HCT116 (cell line): Measurements from ENCODE around the gene DACT3. TPM values are rescaled to one million over a fixed set of nuclear protein-coding genes. Genes with fewer than 3 reads are reported as not detected.

Experiments
- ATAC-seq: fragments of 200-7000 bp; cut with Tn5 transposase; 2 replicates; pipeline ENCODE4 v1.9.1; 2020; ENCODE audit warnings: mild to moderate bottlenecking, moderate library complexity
- BruUV-seq: library from RNA; stranded (reverse); fragments of 400-500 nt; replicated peaks from 2 replicates; lab custom pipeline; 2021; lab: Mats Ljungman, UMichigan
- CTCF ChIA-PET: fragments of 300-600 bp; sonication (Branson Sonifier 250); formaldehyde crosslinking; loops from one replicate; lab custom pipeline; 2021; ENCODE audit warnings: antibody characterized with exemption; lab: Charles Lee
- POLR2A ChIA-PET: fragments of 300-600, 350-600 bp; sonication (Branson Sonifier 250); formaldehyde crosslinking; loops from one replicate; lab custom pipeline; 2021; ENCODE audit warnings: antibody characterized with exemption; lab: Charles Lee
- RAD21 ChIA-PET, 2 experiments: fragments of 300-600 bp; sonication (Branson Sonifier 250); formaldehyde crosslinking; loops; one replicate each; lab custom pipeline; 2023; ENCODE audit warnings: low total read pairs in 2 of 2; ENCODE audit not compliant: uncharacterized antibody in 2 of 2, unreplicated experiment in 2 of 2, low non-redundant PET in 1 of 2; lab: Charles Lee
- DNase-seq: peaks from one replicate; pipeline ENCODE4 v3.0.0-alpha.2; 2010; ENCODE audit warnings: low read depth, low spot score
- H2AFZ ChIP-seq: fragments of 200-600 bp; shearing (Covaris generic), sonication (generic); 2 replicates; pipeline ENCODE4 v1.6.1; 2017; ENCODE audit warnings: low read depth, mixed run types, mixed read lengths, antibody characterized with exemption, low read length; ENCODE audit not compliant: poor library complexity, severe bottlenecking
- H3K27ac ChIP-seq: 2 replicates; pipeline ENCODE4 v1.5.1; 2012; ENCODE audit warnings: low read depth, low read length
- H3K27me3 ChIP-seq: fragments of 200-600 bp; sonication (generic); 2 replicates; pipeline ENCODE4 v1.6.1; 2016; ENCODE audit warnings: mixed run types, low read length, mixed read lengths; ENCODE audit not compliant: insufficient read depth
- H3K36me3 ChIP-seq, 2 experiments: fragments of 200-500 bp in 1 of 2; fragments of 200-600 bp in 1 of 2; sonication (Bioruptor generic) in 1 of 2; sonication (generic) in 1 of 2; 2 replicates each; pipeline versions ENCODE4 v1.5.1 to v1.6.1; 2014 to 2016; ENCODE audit warnings: low read length in 2 of 2, inconsistent platforms in 1 of 2, mixed read lengths in 1 of 2, mixed run types in 1 of 2; ENCODE audit not compliant: insufficient read depth in 2 of 2, control insufficient read depth in 1 of 2
- H3K4me1 ChIP-seq, 2 experiments: fragments of 200-600 bp in 1 of 2; sonication (generic) in 1 of 2; 2 replicates each; pipeline versions ENCODE4 v1.5.1 to v1.6.1; 2012 to 2017; ENCODE audit warnings: low read length in 2 of 2, inconsistent platforms in 1 of 2, mild to moderate bottlenecking in 1 of 2, mixed read lengths in 1 of 2, mixed run types in 1 of 2, moderate library complexity in 1 of 2; ENCODE audit not compliant: insufficient read depth in 2 of 2, control insufficient read depth in 1 of 2
- H3K4me2 ChIP-seq: fragments of 200-600 bp; sonication (generic); 2 replicates; pipeline ENCODE4 v1.6.1; 2017; ENCODE audit warnings: mixed run types, low read length, mixed read lengths
- H3K4me3 ChIP-seq, 2 experiments: fragments of 200-600 bp in 1 of 2; sonication (generic) in 1 of 2; replicated peaks in 1 of 2; 2 replicates each; pipeline ENCODE4 v1.5.1; 2011 to 2016; ENCODE audit warnings: low read length in 2 of 2, control low read depth in 1 of 2, low read depth in 1 of 2, mild to moderate bottlenecking in 1 of 2, mixed read lengths in 1 of 2, mixed run types in 1 of 2
- H3K79me2 ChIP-seq: fragments of 200-600 bp; sonication (generic); 2 replicates; pipeline ENCODE4 v1.6.1; 2017; ENCODE audit warnings: mild to moderate bottlenecking, mixed run types, low read length, moderate library complexity, mixed read lengths; ENCODE audit not compliant: insufficient read depth
- H3K9ac ChIP-seq: fragments of 200-600 bp; sonication (generic); 2 replicates; pipeline ENCODE4 v1.6.1; 2016; ENCODE audit warnings: low read length, mixed read lengths
- H3K9me2 ChIP-seq: fragments of 200-600 bp; sonication (generic), shearing (Covaris generic); 2 replicates; pipeline ENCODE4 v1.6.1; 2017; ENCODE audit warnings: mixed run types, mild to moderate bottlenecking, moderate library complexity; ENCODE audit not compliant: insufficient read depth
- H3K9me3 ChIP-seq, 2 experiments: fragments of 200-500 bp in 1 of 2; fragments of 200-600 bp in 1 of 2; sonication (Bioruptor generic) in 1 of 2; sonication (generic) in 1 of 2; 2 replicates each; pipeline ENCODE4 v1.6.1; 2014 to 2017; ENCODE audit warnings: low read length in 2 of 2, mixed read lengths in 2 of 2, inconsistent platforms in 1 of 2, low read depth in 1 of 2, mild to moderate bottlenecking in 1 of 2, mixed run types in 1 of 2, moderate library complexity in 1 of 2; ENCODE audit not compliant: control insufficient read depth in 1 of 2, insufficient read depth in 1 of 2
- H4K20me1 ChIP-seq: fragments of 200-600 bp; sonication (generic), shearing (Covaris generic); 2 replicates; pipeline ENCODE4 v1.6.1; 2017; ENCODE audit warnings: mixed run types, mild to moderate bottlenecking, moderate library complexity; ENCODE audit not compliant: insufficient read depth
- CBX3 ChIP-seq: IDR thresholded peaks from 2 replicates; pipeline ENCODE4 v1.6.1; 2012; ENCODE audit warnings: low read depth
- CEBPB ChIP-seq: IDR thresholded peaks from 2 replicates; pipeline ENCODE4 v1.6.1; 2012; ENCODE audit warnings: low read depth
- CTCF ChIP-seq, 3 experiments: fragments of 200-600 bp in 1 of 3; sonication (generic) in 1 of 3; IDR thresholded peaks in 2 of 3; conservative IDR thresholded peaks in 1 of 3; 2 replicates each; pipeline ENCODE4 v1.5.1; 2012 to 2017; ENCODE audit warnings: low read depth in 2 of 3, low read length in 2 of 3, antibody characterized with exemption in 1 of 3, borderline replicate concordance in 1 of 3, control low read depth in 1 of 3, mild to moderate bottlenecking in 1 of 3, mixed read lengths in 1 of 3, mixed run types in 1 of 3, moderate library complexity in 1 of 3; ENCODE audit not compliant: insufficient read depth in 1 of 3
- EGR1 ChIP-seq: IDR thresholded peaks from 2 replicates; pipeline ENCODE4 v1.6.1; 2012; ENCODE audit warnings: low read depth
- ELF1 ChIP-seq: IDR thresholded peaks from 2 replicates; pipeline ENCODE4 v1.6.1; 2012; ENCODE audit warnings: low read depth, borderline replicate concordance
- EZH2 ChIP-seq: fragments of 200-600 bp; sonication (generic); IDR thresholded peaks from 2 replicates; pipeline ENCODE4 v1.6.1; 2017; ENCODE audit warnings: antibody characterized with exemption, mixed run types
- EZH2phosphoT487 ChIP-seq: fragments of 200-600 bp; IDR thresholded peaks from 2 replicates; pipeline ENCODE4 v1.6.1; 2018; ENCODE audit warnings: antibody characterized with exemption, borderline replicate concordance
- FOSL1 ChIP-seq: IDR thresholded peaks from 2 replicates; pipeline ENCODE4 v1.6.1; 2012; ENCODE audit warnings: low read depth
- POLR2AphosphoS5 ChIP-seq: IDR thresholded peaks from 2 replicates; pipeline ENCODE4 v1.6.1; 2011; ENCODE audit warnings: mild to moderate bottlenecking, low read depth, low read length, moderate library complexity
- RAD21 ChIP-seq: IDR thresholded peaks from 2 replicates; pipeline ENCODE4 v1.6.1; 2012; ENCODE audit warnings: low read depth, mild to moderate bottlenecking
- REST ChIP-seq: IDR thresholded peaks from 2 replicates; pipeline ENCODE4 v1.6.1; 2012; ENCODE audit warnings: low read depth
- SIN3A ChIP-seq: IDR thresholded peaks from 2 replicates; pipeline ENCODE4 v1.6.1; 2012; ENCODE audit warnings: low read depth
- SP1 ChIP-seq: IDR thresholded peaks from 2 replicates; pipeline ENCODE4 v1.6.1; 2012; ENCODE audit warnings: low read depth
- SRF ChIP-seq: IDR thresholded peaks from 2 replicates; pipeline ENCODE4 v1.6.1; 2012; ENCODE audit warnings: low read depth
- TCF7L2 ChIP-seq: IDR thresholded peaks from 2 replicates; pipeline ENCODE4 v1.7.0; 2011; ENCODE audit warnings: borderline replicate concordance, inconsistent platforms; ENCODE audit not compliant: insufficient read depth, insufficient read length; ENCODE audit errors: extremely low read depth
- YY1 ChIP-seq: IDR thresholded peaks from 2 replicates; pipeline ENCODE4 v1.6.1; 2011; ENCODE audit warnings: low read length, low read depth, moderate library complexity, mild to moderate bottlenecking; ENCODE audit not compliant: insufficient replicate concordance; ENCODE audit errors: extremely low read depth
- ZBTB33 ChIP-seq: IDR thresholded peaks from 2 replicates; pipeline ENCODE4 v1.6.1; 2011; ENCODE audit warnings: mild to moderate bottlenecking, low read length, moderate library complexity; ENCODE audit not compliant: insufficient replicate concordance; ENCODE audit errors: extremely low read depth
- ZFX ChIP-seq: fragments of 450-650 bp; IDR thresholded peaks from 2 replicates; pipeline ENCODE4 v1.6.1; 2017
- ZNF274 ChIP-seq: fragments of 200-500 bp; sonication (Bioruptor generic); IDR thresholded peaks from 2 replicates; pipeline ENCODE4 v1.6.1; 2014; ENCODE audit warnings: mild to moderate bottlenecking, low read depth, low read length, inconsistent platforms
- intact Hi-C: fragments of 100-400 bp; cut with micrococcal nuclease; formaldehyde crosslinking; loops from 2 replicates; pipeline ENCODE4 v1.10.0; 2022
- total RNA-seq: library from RNA; stranded (reverse); gene quantifications from one replicate; pipeline ENCODE4 v1.2.1, GENCODE V29; 2021; ENCODE audit not compliant: unreplicated experiment

Gene DACT3
- total RNA-seq, 1 experiment from 2014 or later: 2.0 TPM

- no peak for TF ChIP-seq CTCF (IDR thresholded peaks at IDR 0.05 in 2 of 3, conservative IDR thresholded peaks at IDR 0.05 in 1 of 3; ENCODE audit: borderline replicate concordance in 1 of 3, insufficient read depth in 1 of 3, low read depth in 2 of 3, low read length in 2 of 3)
- TF ChIP-seq SIN3A: no peak
- no peak for TF ChIP-seq ELF1
- no peak for TF ChIP-seq ZNF274
- TF ChIP-seq EZH2: no peak
- TF ChIP-seq TCF7L2: no peak
- TF ChIP-seq POLR2AphosphoS5: no peak
- TF ChIP-seq ZBTB33: no peak
- TF ChIP-seq CBX3: no peak
- TF ChIP-seq SRF: no peak
- TF ChIP-seq REST: no peak
- no peak for TF ChIP-seq YY1
- no peak for TF ChIP-seq SP1
- TF ChIP-seq EGR1: no peak
- no peak for TF ChIP-seq CEBPB
- no peak for TF ChIP-seq RAD21
- TF ChIP-seq EZH2phosphoT487: no peak
- TF ChIP-seq ZFX: no peak
- TF ChIP-seq FOSL1: no peak
- TF ChIP-seq, all 23 proteins: peak for 0
- no TSS peak for BruUV-seq
- no peak for DNase-seq
- Histone ChIP-seq H3K9me3 (no peaks in the 10 kb centered on the region), H3K27ac (no peak overlapping the region), H4K20me1 (no peaks in the 10 kb centered on the region), H3K9ac (no peak overlapping the region), H3K4me3 (no peak overlapping the region), H3K4me2 (no peak overlapping the region), H3K9me2 (no peaks in the 10 kb centered on the region), H3K36me3 (no peaks in the 10 kb centered on the region), H3K4me1 (peaks cover 0 to 28% of the 10 kb centered on the region in 2 experiments; a peak in 3 of 4 replicates), H3K79me2 (no peaks in the 10 kb centered on the region), H2AFZ (no peak overlapping the region), H3K27me3 (no peaks in the 10 kb centered on the region)
- intact Hi-C loops: no loop called here
- ATAC-seq: no peak
- CTCF ChIA-PET: no interaction called here
- POLR2A ChIA-PET: no interaction called here
- RAD21 ChIA-PET: interaction anchor here in 1 of 2 experiments (1.3 kb wide), 1 partner anchor 40 kb away, joined by 3 read pairs; the partner anchor contains the start of gene DACT3
Observed at GRCh38 chr19:46620716-46621115, 40.3 kb downstream of the DACT3 start.
